IPS-18a (cell line): ENCODE results near the gene DDX54.

Experiments used
- H3K27ac ChIP-seq: one replicate; pipeline ENCODE4 v1.5.1; 2013; ENCODE audit warnings: low read length
- H3K27me3 ChIP-seq: one replicate; pipeline ENCODE4 v1.6.1; 2013; ENCODE audit warnings: mild to moderate bottlenecking, low read length; ENCODE audit not compliant: control insufficient read depth, insufficient read depth
- H3K36me3 ChIP-seq: one replicate; pipeline ENCODE4 v1.6.1; 2013; ENCODE audit warnings: low read depth, low read length; ENCODE audit not compliant: control insufficient read depth
- H3K4me1 ChIP-seq: one replicate; pipeline ENCODE4 v1.6.1; 2013; ENCODE audit warnings: low read depth, low read length; ENCODE audit not compliant: control insufficient read depth
- H3K4me3 ChIP-seq: one replicate; pipeline ENCODE4 v1.5.1; 2013; ENCODE audit warnings: low read length
- H3K9ac ChIP-seq: one replicate; pipeline ENCODE4 v1.6.1; 2013; ENCODE audit warnings: mild to moderate bottlenecking, low read length, moderate library complexity
- H3K9me3 ChIP-seq: one replicate; pipeline ENCODE4 v1.6.1; 2013; ENCODE audit warnings: low read depth, low read length; ENCODE audit not compliant: control insufficient read depth

Gene DDX54

GRCh38 chr12:113165521-113166450 is 19.5 kb downstream of the DDX54 start:
- H3K9ac ChIP-seq = no peak overlapping the region
- H3K27me3 ChIP-seq = no peaks in the 10 kb centered on the region
- peaks cover 11% of the 10 kb centered on the region for H3K4me1 ChIP-seq
- H3K27ac ChIP-seq = no peak overlapping the region
- H3K4me3 ChIP-seq = no peak overlapping the region
- H3K9me3 ChIP-seq = no peaks in the 10 kb centered on the region
- peaks cover 49% of the 10 kb centered on the region for H3K36me3 ChIP-seq

GRCh38 chr12:113164014-113164413 is 21.3 kb downstream of the DDX54 start:
- Histone ChIP-seq H3K9ac (no peak overlapping the region), H3K27me3 (no peaks in the 10 kb centered on the region), H3K4me3 (no peak overlapping the region), H3K27ac (no peak overlapping the region), H3K9me3 (no peaks in the 10 kb centered on the region), H3K4me1 (peaks cover 11% of the 10 kb centered on the region), H3K36me3 (peaks cover 52% of the 10 kb centered on the region)

GRCh38 chr12:113163030-113163360 is 22.3 kb downstream of the DDX54 start:
- Histone ChIP-seq H3K9me3 (no peaks in the 10 kb centered on the region), H3K4me1 (peaks cover 11% of the 10 kb centered on the region), H3K36me3 (peaks cover 52% of the 10 kb centered on the region), H3K4me3 (no peak overlapping the region), H3K9ac (no peak overlapping the region), H3K27me3 (no peaks in the 10 kb centered on the region), H3K27ac (no peak overlapping the region)

GRCh38 chr12:113162102-113163029 is 22.9 kb downstream of the DDX54 start:
- no peaks in the 10 kb centered on the region for H3K9me3 ChIP-seq
- no peak overlapping the region for H3K27ac ChIP-seq
- peaks cover 51% of the 10 kb centered on the region for H3K36me3 ChIP-seq
- no peak overlapping the region for H3K9ac ChIP-seq
- no peak overlapping the region for H3K4me3 ChIP-seq
- H3K4me1 ChIP-seq = peaks cover 11% of the 10 kb centered on the region
- H3K27me3 ChIP-seq = no peaks in the 10 kb centered on the region

- no peak overlapping the region for H3K4me3 ChIP-seq
- H3K36me3 ChIP-seq = peaks cover 45% of the 10 kb centered on the region
- no peaks in the 10 kb centered on the region for H3K9me3 ChIP-seq
- peaks cover 5% of the 10 kb centered on the region for H3K27me3 ChIP-seq
- H3K4me1 ChIP-seq = peaks cover 11% of the 10 kb centered on the region
- no peak overlapping the region for H3K9ac ChIP-seq
- no peak overlapping the region for H3K27ac ChIP-seq
Measured at GRCh38 chr12:113161415-113162016, 23.8 kb downstream of the DDX54 start.

GRCh38 chr12:113159937-113160336 is 25.3 kb downstream of the DDX54 start:
- no peak overlapping the region for H3K27ac ChIP-seq
- H3K36me3 ChIP-seq = peaks cover 32% of the 10 kb centered on the region
- no peak overlapping the region for H3K4me3 ChIP-seq
- H3K4me1 ChIP-seq = peaks cover 11% of the 10 kb centered on the region
- peaks cover 20% of the 10 kb centered on the region for H3K27me3 ChIP-seq
- no peak overlapping the region for H3K9ac ChIP-seq
- no peaks in the 10 kb centered on the region for H3K9me3 ChIP-seq

GRCh38 chr12:113158439-113159203 is 26.7 kb downstream of the DDX54 start:
- H3K9ac ChIP-seq = no peak overlapping the region

GRCh38 chr12:113157218-113157859 is 27.9 kb downstream of the DDX54 start:
- Histone ChIP-seq H3K9ac (no peak overlapping the region), H3K27me3 (peaks cover 46% of the 10 kb centered on the region), H3K4me3 (no peak overlapping the region), H3K27ac (no peak overlapping the region), H3K4me1 (peaks cover 9% of the 10 kb centered on the region), H3K36me3 (peaks cover 28% of the 10 kb centered on the region), H3K9me3 (no peaks in the 10 kb centered on the region)

More at GRCh38 chr12:113158439-113159203, 26.7 kb downstream of the DDX54 start:
- Histone ChIP-seq H3K4me3 (no peak overlapping the region), H3K4me1 (peaks cover 11% of the 10 kb centered on the region), H3K9me3 (no peaks in the 10 kb centered on the region), H3K27ac (no peak overlapping the region), H3K27me3 (peaks cover 34% of the 10 kb centered on the region), H3K36me3 (peaks cover 30% of the 10 kb centered on the region)

- H3K4me3 ChIP-seq = no peak overlapping the region
- H3K4me1 ChIP-seq = no peaks in the 10 kb centered on the region
- H3K27me3 ChIP-seq = peaks cover 57% of the 10 kb centered on the region
- no peaks in the 10 kb centered on the region for H3K9me3 ChIP-seq
- H3K9ac ChIP-seq = no peak overlapping the region
- no peak overlapping the region for H3K27ac ChIP-seq
- peaks cover 26% of the 10 kb centered on the region for H3K36me3 ChIP-seq
Measured at GRCh38 chr12:113155646-113156045, 29.6 kb downstream of the DDX54 start.

GRCh38 chr12:113155060-113155459 is 30.2 kb downstream of the DDX54 start:
- H3K9ac ChIP-seq = no peak overlapping the region
- no peak overlapping the region for H3K4me3 ChIP-seq
- no peak overlapping the region for H3K27ac ChIP-seq
- H3K4me1 ChIP-seq = peaks cover 2% of the 10 kb centered on the region
- H3K27me3 ChIP-seq = peaks cover 62% of the 10 kb centered on the region
- no peaks in the 10 kb centered on the region for H3K9me3 ChIP-seq
- peaks cover 20% of the 10 kb centered on the region for H3K36me3 ChIP-seq
